Islet precursor cell (in vitro differentiated cells): Measurements from ENCODE around the gene SH3PXD2A.

Experiments
- DNase-seq: peaks from one replicate; pipeline ENCODE4 v3.0.0-alpha.2; 2018

The SH3PXD2A gene

DNA sequence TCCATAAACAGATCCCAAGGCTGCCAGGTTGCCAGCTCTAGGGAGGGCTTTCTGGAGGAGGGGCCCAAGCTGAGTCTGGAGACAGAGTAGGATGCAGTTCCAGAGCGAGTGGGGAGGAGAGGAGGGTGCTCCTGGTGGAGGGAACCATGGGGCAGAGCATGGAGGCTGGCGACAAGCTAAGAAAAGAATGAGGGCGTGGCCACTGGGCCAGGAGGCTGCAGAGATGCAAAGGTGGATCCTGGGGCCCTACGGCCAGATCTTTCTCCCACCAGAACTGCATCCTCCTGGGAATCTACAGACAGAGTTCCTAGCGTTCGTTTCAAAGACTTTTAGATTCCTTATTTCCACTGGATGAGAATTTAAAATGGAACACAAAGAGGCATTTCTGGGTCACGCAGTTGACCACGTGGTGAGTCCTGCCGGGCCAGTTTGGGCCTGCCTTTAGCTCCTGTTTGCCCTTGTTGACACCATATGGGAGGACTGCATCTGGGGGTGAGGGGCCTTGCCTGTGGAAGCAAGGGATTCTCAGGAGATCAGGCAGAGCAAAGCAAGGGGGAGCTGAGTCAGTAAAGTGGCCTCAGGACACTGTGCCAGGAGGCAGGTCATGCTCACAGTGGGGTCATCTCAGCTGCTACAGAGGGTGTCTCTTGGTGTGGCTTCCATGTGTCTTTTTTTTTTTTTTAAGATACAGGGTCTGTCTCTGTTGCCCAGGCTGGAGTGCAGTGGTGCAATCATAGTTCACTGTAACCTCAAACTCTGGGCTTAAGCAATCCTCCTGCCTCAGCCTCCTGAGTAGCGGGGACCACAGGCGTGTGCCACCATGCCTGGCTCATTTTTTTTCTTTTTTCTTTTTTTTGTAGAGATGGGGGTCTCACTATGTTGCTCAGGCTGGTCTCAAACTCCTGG is 137.8 kb downstream of the SH3PXD2A start:
- DNase-seq, result peak; percentile 85

- DNase-seq, result peak; percentile 94
Measured at GRCh38 chr10:103716206-103717160, 138.9 kb downstream of the SH3PXD2A start.

- peak; percentile 90 for DNase-seq
Measured at GRCh38 chr10:103715430-103715829, 139.9 kb downstream of the SH3PXD2A start.

GRCh38 chr10:103714232-103714891 is 141.0 kb downstream of the SH3PXD2A start:
- DNase-seq, result no peak

GRCh38 chr10:103713676-103714075 is 141.7 kb downstream of the SH3PXD2A start:
- DNase-seq, result no peak

DNA sequence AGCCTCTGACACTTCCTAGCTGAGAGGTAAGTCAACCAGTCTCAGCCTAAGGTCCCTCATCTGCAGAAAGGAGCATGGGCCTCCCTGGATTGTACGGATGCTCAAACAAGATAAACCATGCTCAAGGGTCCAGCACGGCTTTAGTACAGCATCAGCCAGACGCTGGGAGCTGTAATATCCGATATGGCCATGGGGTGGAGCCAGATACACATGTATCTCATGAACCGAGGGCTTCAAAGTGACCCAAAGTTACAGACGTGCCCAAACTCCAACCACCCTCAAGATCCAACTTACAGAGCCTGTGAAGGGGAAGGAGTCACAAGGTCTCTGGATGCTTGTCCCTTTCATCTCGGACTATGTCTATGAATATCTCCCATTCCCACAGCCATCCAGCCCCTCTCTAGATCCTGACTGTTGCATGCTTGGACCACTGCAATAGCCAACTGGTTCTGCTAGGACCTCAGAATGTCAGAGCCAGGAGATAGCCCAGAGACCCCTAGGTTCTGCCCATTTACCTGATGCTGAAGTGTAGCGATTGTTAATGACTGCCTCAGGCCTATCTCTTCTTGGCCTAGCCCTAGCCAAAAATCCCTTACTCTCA is 142.4 kb downstream of the SH3PXD2A start:
- DNase-seq, result peak; percentile 90

- DNase-seq, result no peak
Measured at GRCh38 chr10:103712146-103712545, 143.2 kb downstream of the SH3PXD2A start.

GRCh38 chr10:103711351-103711994 is 143.9 kb downstream of the SH3PXD2A start:
- DNase-seq, result no peak

GRCh38 chr10:103710490-103710889 is 144.9 kb downstream of the SH3PXD2A start:
- DNase-seq, result no peak

GRCh38 chr10:103709341-103709920 is 145.9 kb downstream of the SH3PXD2A start:
- no peak for DNase-seq

GRCh38 chr10:103708627-103709288 is 146.6 kb downstream of the SH3PXD2A start:
- DNase-seq, result no peak

DNA sequence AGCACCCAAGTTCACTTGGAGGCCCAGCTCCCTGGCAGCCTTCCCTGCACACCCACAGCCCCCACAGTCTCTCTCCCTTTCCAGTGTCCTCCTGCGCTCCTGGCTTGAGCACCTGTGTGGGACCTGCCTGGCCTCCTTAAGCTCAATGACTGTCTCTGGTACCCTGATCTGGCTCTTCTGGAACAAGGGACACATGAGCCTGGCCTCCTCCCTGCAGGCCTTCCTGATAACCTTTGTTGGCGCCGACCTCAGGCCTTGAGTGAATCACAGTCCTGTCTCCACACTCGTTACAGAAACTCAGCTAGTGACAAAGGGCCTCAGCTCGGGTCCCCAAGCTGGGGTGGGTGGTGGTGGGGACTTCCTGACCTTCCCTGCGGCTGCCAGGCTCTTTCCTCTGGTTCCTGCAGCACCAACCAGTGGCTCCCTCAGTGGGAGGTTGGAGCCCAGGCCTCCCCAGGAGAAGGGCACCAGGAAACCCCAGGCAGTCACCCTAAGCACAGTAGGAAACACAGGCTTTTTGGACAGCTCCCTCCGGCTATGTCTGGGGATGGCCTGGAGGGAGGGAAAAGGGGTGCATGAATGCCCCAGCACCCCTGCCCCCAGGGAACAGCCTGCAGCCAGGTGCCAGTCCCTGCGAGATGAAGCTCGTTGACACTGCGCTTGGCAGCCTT is 147.3 kb downstream of the SH3PXD2A start:
- DNase-seq, result no peak

- no peak for DNase-seq
Measured at GRCh38 chr10:103706762-103707161, 148.6 kb downstream of the SH3PXD2A start.

DNA sequence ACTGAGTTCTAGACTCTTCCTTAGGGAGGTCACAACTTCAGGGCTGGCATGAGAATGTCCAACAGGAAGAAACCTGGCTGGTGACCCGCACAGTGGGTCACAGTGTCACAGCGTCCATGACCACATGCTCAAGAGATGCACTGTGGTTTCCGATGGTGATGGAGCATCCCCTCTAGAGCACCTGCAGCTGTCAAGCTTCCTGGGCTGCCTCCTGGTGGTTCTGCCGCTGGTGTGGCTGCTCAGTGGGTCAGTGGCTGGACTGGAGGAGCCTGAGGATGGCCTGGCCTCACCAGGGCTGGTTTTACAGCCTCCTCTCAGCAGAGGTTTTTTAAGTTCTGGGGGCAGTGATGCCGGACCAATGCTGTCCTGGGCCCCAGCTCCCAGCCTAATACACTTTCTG is 149.3 kb downstream of the SH3PXD2A start:
- no peak for DNase-seq

- DNase-seq, result no peak
Measured at GRCh38 chr10:103703941-103704919, 151.1 kb downstream of the SH3PXD2A start.

DNA sequence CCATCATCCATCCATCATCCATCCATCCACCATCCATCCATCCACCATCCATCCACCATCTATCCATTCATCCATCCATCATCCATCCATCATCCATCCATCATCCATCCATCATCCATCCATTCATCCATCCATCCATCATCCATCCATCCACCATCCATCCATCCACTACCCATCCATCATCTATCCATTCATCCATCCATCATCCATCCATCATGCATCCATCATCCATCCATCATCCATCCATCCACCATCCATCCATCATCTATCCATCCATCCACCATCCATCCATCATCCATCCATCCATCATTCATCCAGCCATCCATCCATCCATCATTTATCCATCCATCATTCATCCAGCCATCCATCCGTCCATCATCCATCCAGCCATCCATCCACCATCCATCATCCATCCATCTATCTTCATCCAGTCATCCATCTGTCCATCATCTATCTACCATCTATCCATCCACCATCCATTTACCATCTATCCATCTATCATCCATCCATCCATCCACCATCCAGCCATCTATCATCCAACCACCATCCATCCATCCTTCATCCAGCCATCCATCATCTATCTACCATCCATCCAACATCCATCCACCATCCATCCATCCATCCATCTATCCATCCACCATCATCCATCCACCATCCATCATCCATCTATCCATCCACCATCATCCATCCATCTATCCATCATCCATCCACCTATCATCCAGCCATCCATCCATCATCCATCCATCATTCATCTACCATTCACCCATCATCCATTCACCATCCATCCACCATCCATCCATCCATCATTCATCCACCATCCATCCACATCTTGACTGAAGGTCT is 153.8 kb downstream of the SH3PXD2A start:
- no peak for DNase-seq

DNA sequence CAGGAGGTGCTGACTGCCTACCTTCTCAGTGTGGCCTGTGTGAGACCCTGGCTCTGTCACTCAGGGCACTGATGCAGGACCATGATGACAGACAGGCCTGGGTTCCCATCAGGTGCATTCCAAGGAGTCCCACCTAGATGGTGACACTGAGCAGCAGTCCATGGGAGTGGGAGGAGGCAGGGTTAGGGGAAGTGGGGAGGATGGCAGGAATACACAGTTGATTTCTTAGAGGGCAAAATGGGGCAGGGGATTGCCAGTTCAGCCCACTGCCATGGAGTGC is 155.0 kb downstream of the SH3PXD2A start:
- no peak for DNase-seq

- DNase-seq, result no peak
Measured at GRCh38 chr10:103699611-103700435, 155.6 kb downstream of the SH3PXD2A start.
